ENCODE data around the gene PDSS2. TPM values are rescaled to one million over a fixed set of nuclear protein-coding genes. Genes with fewer than 3 reads are reported as not detected.
A peak's percentile ranks its signal among the peaks of the same experiment; 100 is the strongest.

PDSS2 gene
- total RNA-seq, 1 donor from 2014 or later = 6.5 TPM

DNA sequence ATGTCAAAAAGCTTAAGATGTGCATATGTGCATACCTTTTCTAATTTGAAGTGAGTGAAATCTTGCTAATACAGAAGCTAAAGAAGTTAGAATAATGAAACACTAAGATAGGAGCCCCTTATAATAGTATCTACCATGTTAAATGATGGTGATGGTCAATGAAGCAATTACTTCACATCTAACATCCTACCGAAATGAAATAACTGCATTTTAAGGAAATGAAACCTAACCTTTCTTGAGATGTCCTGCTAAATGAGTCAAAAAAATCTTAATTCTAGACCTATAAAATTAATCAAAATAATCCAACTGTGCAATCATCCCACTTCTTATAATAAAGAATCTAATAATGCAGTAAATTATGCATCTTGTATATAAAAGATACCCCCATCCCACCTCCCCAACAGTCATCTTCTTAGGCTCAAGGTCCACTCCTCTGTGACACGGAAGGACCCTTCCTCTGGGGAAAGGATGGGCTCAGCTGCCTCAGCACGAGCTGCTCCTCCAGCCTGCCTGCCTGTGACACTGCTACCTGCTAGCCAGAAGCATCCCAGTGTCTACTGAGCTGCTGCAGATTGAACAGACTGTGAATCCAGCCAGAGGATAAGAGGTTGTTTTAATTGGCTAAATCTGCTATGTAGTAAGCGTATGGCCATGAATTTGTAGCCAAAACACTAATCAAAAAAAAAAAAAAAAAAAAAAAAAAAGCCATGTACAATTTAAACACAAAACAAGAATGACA lies 214.5 kb downstream of the PDSS2 start:
- Mint-ChIP-seq H3K9me3 (ENCODE audit: unreplicated experiment) (no peaks in the 10 kb centered on the region), H3K27ac (ENCODE audit: unreplicated experiment) (peak overlapping the region; percentile 41), H3K4me1 (ENCODE audit: low read depth, unreplicated experiment) (peaks cover 4% of the 10 kb centered on the region), H3K36me3 (ENCODE audit: unreplicated experiment) (no peaks in the 10 kb centered on the region), H3K4me3 (ENCODE audit: unreplicated experiment) (no peak overlapping the region), H3K27me3 (ENCODE audit: unreplicated experiment) (no peaks in the 10 kb centered on the region)
- TF ChIP-seq, protein P1, sequence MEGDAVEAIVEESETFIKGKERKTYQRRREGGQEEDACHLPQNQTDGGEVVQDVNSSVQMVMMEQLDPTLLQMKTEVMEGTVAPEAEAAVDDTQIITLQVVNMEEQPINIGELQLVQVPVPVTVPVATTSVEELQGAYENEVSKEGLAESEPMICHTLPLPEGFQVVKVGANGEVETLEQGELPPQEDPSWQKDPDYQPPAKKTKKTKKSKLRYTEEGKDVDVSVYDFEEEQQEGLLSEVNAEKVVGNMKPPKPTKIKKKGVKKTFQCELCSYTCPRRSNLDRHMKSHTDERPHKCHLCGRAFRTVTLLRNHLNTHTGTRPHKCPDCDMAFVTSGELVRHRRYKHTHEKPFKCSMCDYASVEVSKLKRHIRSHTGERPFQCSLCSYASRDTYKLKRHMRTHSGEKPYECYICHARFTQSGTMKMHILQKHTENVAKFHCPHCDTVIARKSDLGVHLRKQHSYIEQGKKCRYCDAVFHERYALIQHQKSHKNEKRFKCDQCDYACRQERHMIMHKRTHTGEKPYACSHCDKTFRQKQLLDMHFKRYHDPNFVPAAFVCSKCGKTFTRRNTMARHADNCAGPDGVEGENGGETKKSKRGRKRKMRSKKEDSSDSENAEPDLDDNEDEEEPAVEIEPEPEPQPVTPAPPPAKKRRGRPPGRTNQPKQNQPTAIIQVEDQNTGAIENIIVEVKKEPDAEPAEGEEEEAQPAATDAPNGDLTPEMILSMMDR (IDR thresholded peaks at IDR 0.05; ENCODE audit: partially characterized antibody, unreplicated experiment) = no peak
- DNase-seq = peak; percentile 59

DNA sequence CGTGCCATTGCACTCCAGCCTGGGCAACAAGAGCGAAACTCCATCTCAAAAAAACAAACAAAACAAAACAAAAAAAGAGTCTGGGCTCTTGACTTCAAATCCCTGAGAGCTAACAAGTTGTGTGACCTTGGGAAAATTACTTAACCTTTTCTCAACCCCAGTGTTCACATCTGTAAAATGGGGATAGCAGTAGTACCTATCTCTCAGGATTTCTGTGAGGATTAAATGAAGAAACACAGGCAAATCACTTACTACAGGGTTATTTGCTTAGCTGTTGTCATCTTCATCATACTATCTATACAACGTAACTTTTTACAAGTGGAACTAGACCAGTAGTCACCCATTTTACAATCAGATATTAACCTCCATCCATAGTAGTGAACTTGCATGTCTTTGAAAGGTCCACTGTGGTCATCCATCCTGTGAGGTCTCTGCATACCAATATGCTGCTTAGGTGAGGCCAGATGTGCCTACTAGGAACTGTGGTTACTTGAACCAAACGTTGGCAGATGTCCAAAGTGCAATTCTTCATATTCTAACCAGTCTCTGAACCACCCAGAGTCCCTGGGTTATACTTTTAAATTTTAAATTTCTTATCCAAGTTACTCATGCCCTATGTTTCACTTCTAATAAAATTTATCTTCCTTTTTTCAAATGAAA lies 215.2 kb downstream of the PDSS2 start:
- TF ChIP-seq, protein P1 (IDR thresholded peaks at IDR 0.05; ENCODE audit: partially characterized antibody, unreplicated experiment) = no peak
- DNase-seq = no peak
- H3K27ac Mint-ChIP-seq (ENCODE audit: unreplicated experiment) = no peak overlapping the region
- H3K4me3 Mint-ChIP-seq (ENCODE audit: unreplicated experiment) = no peak overlapping the region
- H3K27me3 Mint-ChIP-seq (ENCODE audit: unreplicated experiment) = no peaks in the 10 kb centered on the region
- no peaks in the 10 kb centered on the region for H3K36me3 Mint-ChIP-seq (ENCODE audit: unreplicated experiment)
- no peaks in the 10 kb centered on the region for H3K9me3 Mint-ChIP-seq (ENCODE audit: unreplicated experiment)
- no peaks in the 10 kb centered on the region for H3K4me1 Mint-ChIP-seq (ENCODE audit: low read depth, unreplicated experiment)

- Mint-ChIP-seq H3K9me3 (ENCODE audit: unreplicated experiment) (no peaks in the 10 kb centered on the region), H3K27me3 (ENCODE audit: unreplicated experiment) (no peaks in the 10 kb centered on the region), H3K36me3 (ENCODE audit: unreplicated experiment) (no peaks in the 10 kb centered on the region), H3K27ac (ENCODE audit: unreplicated experiment) (no peak overlapping the region), H3K4me1 (ENCODE audit: low read depth, unreplicated experiment) (no peaks in the 10 kb centered on the region), H3K4me3 (ENCODE audit: unreplicated experiment) (no peak overlapping the region)
- DNase-seq = no peak
- TF ChIP-seq, protein P1 (IDR thresholded peaks at IDR 0.05; ENCODE audit: partially characterized antibody, unreplicated experiment) = no peak
Measured at GRCh38 chr6:107243471-107243870, 215.9 kb downstream of the PDSS2 start.

GRCh38 chr6:107237992-107238660 lies 221.2 kb downstream of the PDSS2 start:
- H3K4me3 Mint-ChIP-seq (ENCODE audit: unreplicated experiment) = no peak overlapping the region
- H3K4me1 Mint-ChIP-seq (ENCODE audit: low read depth, unreplicated experiment) = peaks cover 5% of the 10 kb centered on the region
- no peaks in the 10 kb centered on the region for H3K27me3 Mint-ChIP-seq (ENCODE audit: unreplicated experiment)
- TF ChIP-seq, protein P1 (IDR thresholded peaks at IDR 0.05; ENCODE audit: partially characterized antibody, unreplicated experiment) = no peak
- no peaks in the 10 kb centered on the region for H3K36me3 Mint-ChIP-seq (ENCODE audit: unreplicated experiment)
- no peaks in the 10 kb centered on the region for H3K9me3 Mint-ChIP-seq (ENCODE audit: unreplicated experiment)
- DNase-seq = no peak
- peak overlapping the region; percentile 3 for H3K27ac Mint-ChIP-seq (ENCODE audit: unreplicated experiment)

Measured in glutamatergic neuron (in vitro differentiated cells).